Right hindlimb (tissue), 1 donor: ENCODE results near the gene PSMB11.

Source experiments
- DNase-seq: peaks from one replicate; pipeline ENCODE4 v3.0.0-alpha.2; 2018

PSMB11 gene

DNA sequence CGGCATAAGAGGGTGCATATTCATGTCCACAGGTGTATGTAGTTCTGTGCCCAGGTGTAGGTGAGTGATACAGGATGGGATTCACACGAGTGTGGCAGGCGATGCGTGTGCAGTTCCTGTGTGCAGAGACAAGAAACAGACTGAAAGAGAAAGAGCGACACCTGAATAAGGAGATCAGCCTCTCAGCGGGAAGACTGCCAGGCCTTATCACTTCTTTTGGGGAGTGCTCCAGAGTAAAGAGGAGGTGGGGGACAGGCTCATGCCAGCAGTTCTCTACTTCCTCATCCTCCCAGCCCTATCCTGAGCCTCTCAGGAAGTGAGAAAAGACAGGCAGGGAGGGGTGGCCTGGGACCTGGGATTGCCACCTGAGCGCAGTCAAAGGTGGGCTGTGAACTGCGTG, 2.8 kb downstream of the PSMB11 start:
- no peak for DNase-seq

GRCh38 chr14:23045419-23046357, 3.7 kb downstream of the PSMB11 start:
- no peak for DNase-seq

DNA sequence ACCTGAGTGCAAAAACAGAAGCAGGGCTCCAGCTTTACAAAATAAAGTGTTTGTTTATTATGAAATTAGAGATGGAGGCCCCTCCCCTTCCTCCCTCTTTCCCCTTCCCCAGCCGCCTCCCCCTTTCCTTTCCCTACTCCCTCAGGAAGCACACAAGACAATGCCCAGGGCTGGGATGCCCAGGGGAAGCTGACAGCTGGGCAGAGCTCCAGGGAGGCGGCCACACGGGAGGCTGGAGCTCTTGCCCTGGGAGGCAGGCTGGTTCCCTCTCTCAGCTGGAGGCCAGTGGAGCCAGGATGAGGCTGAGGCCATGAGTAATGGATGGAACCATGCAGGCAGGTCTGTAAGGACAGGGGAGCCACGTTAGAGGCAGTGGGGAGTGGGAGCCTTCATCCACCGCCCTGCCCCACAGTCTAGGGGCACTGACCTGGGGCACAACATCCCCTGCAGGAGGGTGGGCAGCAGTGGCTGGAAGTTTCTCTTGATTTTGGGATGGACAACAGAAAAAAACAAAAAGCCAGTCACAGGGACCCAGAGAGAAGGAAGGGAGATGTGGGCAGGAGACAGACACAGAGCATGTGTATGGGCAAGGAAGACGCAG, 5.1 kb downstream of the PSMB11 start:
- DNase-seq, result no peak

- no peak for DNase-seq
Observed at GRCh38 chr14:23047751-23048693, 6.0 kb downstream of the PSMB11 start.

- DNase-seq, result no peak
Observed at GRCh38 chr14:23049011-23049410, 7.0 kb downstream of the PSMB11 start.

DNA sequence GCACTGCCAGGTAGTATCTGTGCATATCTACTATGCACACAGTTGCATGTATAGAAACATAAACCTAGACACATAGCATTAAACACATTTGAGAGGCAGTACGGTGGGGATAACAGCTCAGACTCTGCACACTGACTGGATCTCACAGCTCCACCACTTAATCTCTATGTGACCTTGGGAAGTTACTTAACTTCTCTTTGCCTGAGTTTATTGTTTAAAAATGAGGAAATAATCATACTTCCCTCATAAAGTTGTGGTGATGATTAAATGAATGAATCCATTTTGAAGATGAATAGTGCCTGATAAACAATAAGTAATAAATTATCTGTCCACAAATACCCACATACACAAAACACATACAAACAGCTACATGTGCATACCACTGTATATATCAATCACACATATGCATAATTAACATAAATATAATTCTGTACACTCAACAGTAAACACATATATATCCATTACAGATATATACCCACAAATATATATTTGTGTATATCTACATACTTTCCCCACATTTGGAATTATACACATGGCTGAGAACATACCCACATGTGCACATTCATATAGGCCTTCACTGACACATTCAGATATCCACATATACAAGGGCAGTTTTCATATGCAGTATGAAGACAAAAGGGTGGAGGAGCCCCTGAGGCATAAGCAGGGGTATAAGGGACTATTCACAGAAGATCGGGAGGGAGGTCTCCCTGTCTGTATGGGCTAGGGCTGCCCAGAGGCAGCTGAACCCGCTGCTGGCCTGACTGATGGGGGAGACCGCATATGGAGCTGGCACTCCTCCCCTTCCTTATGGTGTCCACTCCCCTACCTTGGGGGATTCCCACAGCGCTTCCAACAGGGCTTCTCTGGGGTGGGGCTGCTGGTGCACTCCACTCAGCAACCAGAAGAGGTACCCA, 9.4 kb downstream of the PSMB11 start:
- no peak for DNase-seq

- DNase-seq, result no peak
Observed at GRCh38 chr14:23052182-23052623, 10.2 kb downstream of the PSMB11 start.

- no peak for DNase-seq
Observed at GRCh38 chr14:23052671-23053070, 10.7 kb downstream of the PSMB11 start.

GRCh38 chr14:23053426-23053825, 11.4 kb downstream of the PSMB11 start:
- DNase-seq, result no peak

GRCh38 chr14:23054000-23054811, 12.2 kb downstream of the PSMB11 start:
- no peak for DNase-seq

DNA sequence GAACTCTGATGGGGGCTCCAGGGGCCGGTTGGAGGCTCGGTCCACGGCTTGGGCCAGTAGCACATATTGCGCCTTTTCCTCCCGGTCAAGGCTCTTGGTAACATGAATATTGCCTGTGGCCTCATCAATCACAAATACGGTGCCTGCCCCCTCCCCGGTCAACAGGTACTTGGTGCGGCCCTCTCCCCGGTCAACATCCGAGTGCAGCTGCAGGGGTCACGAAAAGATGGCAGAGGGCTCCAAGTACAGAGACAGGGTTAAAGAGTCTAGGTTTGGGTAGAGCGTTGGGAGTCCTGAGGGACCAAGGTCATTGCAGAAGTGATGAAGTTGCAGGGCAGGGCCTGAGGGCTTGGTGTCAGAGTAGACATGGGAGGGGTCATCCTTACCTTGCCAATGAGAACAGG, 13.1 kb downstream of the PSMB11 start:
- no peak for DNase-seq

GRCh38 chr14:23055621-23056144, 13.7 kb downstream of the PSMB11 start:
- no peak for DNase-seq

DNA sequence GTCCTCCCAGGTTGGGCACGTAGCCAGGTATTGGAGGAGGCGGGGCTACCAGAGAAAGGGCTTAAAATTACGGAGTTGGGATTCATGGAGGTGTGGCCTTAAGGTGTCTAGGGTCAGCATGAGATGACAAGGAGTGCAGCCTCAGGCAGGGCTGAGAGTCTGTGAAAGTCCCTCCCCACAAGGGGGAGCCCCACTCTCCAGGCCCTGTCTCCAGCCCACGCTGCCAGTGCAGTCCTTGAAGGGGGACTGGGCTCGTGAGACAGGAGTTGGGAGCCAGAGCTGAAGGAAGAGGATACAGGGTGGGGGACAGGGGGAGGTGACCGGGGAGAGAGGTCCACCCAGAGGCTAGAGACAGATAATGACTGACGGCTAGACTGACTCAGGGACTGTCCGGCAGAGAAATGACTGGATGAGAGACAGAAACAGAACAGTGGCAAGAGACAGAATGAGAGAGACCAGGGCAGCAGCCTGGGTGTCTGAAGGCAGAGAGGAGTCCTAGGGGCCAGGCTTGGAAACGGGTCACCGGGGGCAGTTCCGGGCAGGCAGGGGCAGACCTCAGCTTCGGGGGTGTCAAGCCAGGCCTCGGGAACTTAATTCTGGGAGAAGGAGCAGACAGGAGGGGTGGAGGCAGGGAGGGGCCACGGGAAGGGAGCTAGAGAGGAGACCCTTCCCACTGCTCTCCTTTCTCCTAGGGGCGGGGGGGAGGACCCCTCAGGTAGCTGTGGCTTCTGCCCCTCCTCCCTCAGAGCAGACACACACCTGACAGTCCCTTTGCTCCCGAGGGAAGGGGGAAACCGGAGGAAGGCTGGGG, 14.3 kb downstream of the PSMB11 start:
- peak; percentile 62 for DNase-seq

- peak; percentile 89 for DNase-seq
Observed at GRCh38 chr14:23056956-23057756, 15.1 kb downstream of the PSMB11 start, which contains the start of gene CDH24. Gene CDH24, minus strand, starts transcription at chr14:23057520. Its CDS starts 1,787 bp downstream, at chr14:23055733.

- DNase-seq, result peak; percentile 94
Observed at GRCh38 chr14:23057757-23058653, 16.0 kb downstream of the PSMB11 start.

DNA sequence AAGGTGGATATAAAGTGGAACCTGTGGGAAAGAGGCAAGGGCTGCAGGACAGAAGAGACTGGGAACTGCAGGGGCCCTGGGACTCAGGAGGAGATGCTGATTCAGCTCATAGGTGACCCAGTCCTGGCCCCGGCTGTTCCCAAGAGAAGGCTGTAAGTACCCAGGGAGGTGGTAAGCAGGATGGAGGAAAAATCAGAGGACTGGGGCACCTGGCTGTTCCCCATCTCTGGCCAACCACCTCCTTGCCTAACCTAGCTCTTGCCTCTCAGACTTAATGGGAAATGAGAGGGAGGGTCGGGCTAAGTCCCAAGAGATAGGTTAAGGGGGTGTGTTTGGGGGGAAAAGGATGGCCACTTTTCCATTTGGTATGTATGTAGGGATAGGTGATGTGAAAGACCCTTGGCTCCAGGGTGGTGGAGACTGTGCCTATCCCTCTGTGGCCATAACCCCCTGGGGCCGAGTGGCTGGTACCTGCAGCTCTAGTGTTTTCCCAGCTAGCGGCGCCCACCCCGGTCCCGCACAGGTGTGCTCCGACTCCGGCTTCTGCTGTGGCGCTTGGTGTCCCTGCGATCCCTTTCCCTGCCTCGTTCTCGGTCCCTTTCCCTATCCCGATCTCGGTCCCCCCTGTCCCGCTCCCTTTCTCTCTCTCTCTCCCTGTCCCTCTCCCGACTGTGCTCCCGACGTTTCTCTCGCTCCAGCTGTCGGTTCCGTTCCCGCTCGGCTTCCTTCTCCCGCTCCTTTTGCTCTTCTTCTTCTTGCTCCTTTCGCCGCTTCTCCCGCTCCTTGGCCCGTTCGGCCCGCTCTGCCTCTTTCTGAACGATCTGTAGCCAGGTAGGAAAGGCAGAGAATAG, 16.9 kb downstream of the PSMB11 start:
- no peak for DNase-seq
